Measurements from ENCODE around the gene PCDH9. TPM values are rescaled to one million over a fixed set of nuclear protein-coding genes. Genes with fewer than 3 reads are reported as not detected.

PCDH9 gene
- total and polyA plus RNA-seq, 2 experiments from 2014 or later = 0.31 to 0.52 TPM

GRCh38 chr13:66532845-66533244 is 697.3 kb downstream of the PCDH9 start (continued):
- TF ChIP-seq ZNF462 (CRISPR knock-in tag; IDR thresholded peaks at IDR 0.05) (no peak), ETS1 (IDR thresholded peaks at IDR 0.05) (no peak), EZH2phosphoT487 (IDR thresholded peaks at IDR 0.05; ENCODE audit: unreplicated experiment) (no peak), CREB1 (CRISPR knock-in tag; IDR thresholded peaks at IDR 0.05; ENCODE audit: low read depth) (no peak), ZNF331 (CRISPR knock-in tag; IDR thresholded peaks at IDR 0.05; ENCODE audit: low read depth) (no peak), CTCF (conservative IDR thresholded peaks at IDR 0.05; ENCODE audit: low read depth in 2 of 2) (no peak), ZNF114 (CRISPR knock-in tag; IDR thresholded peaks at IDR 0.05) (no peak), NANOG (IDR thresholded peaks at IDR 0.05; ENCODE audit: borderline replicate concordance) (no peak), POLR2AphosphoS5 (IDR thresholded peaks at IDR 0.05; ENCODE audit: low read depth) (no peak), STAT1 (IDR thresholded peaks at IDR 0.05; ENCODE audit: unreplicated experiment) (no peak), EZH2 (IDR thresholded peaks at IDR 0.05; ENCODE audit: low read depth, unreplicated experiment) (no peak), REST (IDR thresholded peaks at IDR 0.05; ENCODE audit: unreplicated experiment) (no peak)

Data from GM23338 (cell line).